GM19372 (cell line): ENCODE results near the gene OLFM2.
"Not testable (repeated sequence)": the region's sequence is repeated elsewhere in the genome, so short reads cannot be mapped to it uniquely, and the experiment has no call there.

ENCODE experiments used
- ATAC-seq: cut with Tn5 transposase; IDR thresholded peaks from one replicate; pipeline ENCODE4 v1.9.1; 2021; ENCODE audit warnings: mild to moderate bottlenecking, low read depth, moderate library complexity; ENCODE audit not compliant: unreplicated experiment

OLFM2 gene

DNA sequence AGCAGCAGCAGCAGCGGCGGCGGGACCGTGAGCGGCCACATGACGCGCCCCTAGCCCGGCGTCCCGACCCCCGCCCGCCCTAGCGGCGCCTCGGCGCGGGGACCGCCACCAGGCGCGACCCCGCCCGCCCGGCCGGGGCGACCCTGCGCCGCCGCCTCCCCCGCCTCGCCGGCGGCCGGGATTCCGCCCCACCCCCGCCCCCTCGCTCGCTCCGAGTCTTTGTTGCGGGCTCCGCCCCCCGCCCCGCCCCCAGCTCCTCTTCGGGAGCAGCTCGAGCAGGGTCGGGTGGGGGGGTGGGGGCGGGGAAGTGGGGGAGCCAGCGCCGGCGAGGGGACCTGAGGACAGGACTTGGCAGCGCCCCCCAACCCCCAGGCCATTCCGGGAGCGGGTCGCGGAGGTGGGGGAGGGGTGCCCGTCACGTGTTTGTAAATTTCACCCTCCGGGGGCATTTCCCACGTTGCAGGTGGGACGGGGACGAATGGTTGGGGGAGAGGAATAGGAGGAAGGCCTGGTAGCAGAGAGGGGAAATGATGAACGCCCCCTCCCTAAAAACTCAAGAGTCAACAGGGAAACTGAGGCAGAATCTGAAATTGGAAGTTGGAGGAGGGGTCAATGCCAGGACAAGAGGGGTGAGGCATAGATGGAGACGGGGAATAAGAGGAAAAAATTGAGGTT is at the start of gene OLFM2:
OLFM2 (minus strand) TSS at position 190 of the 675 bp plus-strand sequence; CDS start at position 41, 149 bp downstream.
- no peak for ATAC-seq

DNA sequence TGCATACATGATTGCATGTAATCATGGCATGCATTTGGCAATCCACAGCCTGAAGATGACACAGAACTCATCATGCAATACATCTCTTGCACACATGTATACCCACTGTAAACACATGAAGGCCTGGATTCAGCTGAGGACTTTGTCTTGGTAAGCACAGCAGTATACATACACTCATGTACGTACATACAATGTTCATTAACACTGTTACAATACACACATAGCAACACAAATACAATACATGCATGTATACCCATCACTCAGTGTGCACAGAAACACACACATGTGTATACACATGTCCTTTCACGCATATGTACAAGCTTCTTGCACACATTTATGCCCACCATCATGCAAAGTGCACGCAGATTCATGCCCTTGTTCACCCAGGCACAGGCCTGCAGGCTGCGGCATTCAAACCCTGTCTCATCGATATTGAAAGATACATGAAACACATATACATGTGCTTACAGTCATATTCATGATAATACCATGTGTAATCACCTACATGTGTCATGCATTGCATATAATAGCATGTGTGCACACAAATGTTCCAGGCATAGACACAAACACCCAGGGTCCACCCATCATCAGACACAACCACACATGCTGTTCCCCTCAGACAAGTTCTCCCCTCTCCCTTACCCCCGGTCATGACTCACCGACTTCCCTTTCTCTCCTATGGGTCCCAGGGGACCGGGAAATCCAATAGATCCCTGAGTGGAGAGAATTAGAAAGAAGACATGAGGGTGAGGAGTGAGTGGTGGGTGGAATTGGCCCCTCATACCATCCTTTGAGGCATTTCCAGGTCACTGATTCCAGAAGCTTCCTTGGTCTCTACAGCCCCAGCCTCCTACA is 45.3 kb upstream of the OLFM2 start:
- ATAC-seq: no peak

DNA sequence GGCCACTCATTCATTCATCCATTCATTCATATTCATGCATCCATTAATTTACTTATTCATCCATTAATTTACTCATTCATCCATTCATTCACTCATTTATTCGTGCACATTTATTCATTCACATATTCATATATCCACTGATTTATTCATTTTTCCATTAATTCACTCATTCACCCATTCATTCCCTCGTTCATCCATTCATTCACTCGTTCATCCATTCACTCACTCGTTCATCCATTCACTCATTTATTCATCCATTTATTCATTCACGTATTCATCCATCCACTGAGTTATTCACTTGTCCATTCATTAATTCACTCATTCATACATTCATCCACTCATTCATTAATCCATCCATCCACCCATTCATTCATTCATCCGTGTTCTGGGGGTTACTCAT is 35.8 kb upstream of the OLFM2 start:
- ATAC-seq: no peak

DNA sequence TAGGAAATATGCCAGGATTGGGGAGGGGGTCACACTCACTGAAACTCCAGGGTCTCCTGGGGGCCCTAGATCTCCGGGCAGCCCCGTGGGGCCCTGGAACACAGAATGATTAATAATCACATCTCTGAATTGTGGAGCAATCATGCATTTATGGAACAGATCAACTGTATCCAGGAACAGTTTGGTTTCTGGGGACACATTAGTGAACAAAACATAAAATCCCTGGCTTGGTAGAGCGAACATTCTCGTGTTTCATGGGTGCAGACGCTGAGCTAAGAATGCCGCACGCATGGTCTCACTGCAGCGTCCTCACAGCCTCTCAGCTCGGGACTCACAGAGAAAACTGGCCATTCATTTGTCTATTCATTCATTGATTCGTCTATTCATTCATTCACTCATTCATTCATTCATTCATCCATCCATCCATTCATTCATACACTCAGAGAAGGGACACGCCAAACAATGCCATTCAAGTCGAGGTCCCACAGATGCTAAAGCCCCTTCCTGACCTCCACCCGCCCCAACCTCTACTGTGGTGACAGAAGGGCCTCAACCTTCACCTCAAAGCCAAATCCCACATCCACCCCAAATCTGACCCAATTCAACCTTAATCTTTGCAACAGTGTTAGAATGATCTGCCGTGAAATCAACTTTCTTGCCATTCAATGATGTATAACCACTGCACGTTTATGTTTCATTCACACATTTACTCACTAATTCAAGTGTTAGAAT is 35.0 kb upstream of the OLFM2 start:
- no peak for ATAC-seq

DNA sequence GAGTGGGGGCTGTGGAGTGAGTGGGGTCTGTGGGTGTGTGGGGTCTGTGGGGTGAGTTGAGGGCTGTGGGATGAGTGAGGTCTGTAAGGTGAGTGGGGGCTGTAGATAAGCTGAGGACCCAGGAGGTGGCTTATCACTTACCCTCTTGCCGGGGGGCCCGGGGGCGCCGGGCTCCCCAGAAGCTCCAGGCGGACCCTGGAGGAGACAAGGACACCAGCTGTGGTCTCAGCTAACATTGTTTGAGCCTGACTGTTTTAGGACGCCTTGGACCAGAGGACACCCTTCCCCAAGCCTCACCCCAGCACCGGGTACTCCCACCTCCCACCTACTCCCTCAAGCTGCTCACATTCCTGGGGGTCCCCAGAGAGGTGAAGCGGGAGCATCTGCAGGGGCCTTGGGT is 34.2 kb upstream of the OLFM2 start:
- no peak for ATAC-seq

DNA sequence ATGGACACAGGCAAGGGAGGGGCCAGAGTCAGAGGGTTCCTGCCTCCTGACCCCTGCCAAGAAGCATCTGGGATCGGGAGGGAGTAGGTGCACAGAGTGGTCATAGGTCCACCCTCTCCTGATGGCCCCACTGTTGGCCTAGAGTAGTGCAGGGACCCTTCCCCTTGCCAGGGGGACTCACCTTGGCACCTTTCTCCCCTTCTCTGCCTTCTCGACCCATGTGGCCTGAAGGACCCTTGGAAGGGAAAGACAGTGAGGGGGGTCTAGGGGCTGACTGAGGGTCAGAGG is 33.3 kb upstream of the OLFM2 start:
- no peak for ATAC-seq

DNA sequence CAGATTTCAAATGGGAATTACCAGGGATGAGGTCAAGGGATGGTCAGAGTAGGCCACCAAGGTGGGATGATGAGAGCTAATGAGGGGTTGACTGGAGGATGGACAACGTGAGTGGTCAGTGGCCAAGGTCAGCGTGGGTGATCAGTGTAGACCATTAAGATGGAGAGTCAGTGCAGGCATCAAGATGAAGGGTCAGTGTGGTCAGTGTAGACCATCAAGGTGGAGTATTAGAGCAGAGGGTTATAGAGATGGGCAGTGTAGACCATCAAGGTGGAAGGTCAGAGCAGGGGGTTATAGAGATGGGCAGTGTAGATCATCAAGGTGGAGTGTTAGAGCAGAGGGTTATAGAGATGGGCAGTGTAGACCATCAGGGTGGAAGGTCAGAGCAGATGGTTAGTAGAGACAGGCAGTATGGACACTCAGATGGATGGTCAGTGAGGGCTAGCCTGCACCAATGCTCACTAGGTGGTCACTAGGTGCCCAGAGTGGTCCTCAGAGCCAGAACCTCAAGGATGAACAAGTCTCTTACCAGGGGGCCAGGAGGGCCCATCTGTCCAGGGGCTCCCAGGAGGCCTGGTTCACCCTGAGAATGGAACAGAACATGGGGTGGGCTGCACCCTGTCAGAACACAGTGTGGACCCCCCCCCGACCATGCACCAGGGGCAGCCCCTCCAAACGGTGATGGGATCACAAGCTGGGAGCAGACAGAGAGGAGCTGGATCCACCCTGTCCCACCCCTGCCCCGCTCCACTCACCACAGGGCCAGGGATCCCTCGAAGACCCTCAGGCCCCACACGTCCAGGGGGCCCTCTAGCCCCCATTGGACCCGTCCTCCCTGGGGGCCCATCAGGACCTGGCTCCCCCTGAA is 32.7 kb upstream of the OLFM2 start:
- no peak for ATAC-seq

DNA sequence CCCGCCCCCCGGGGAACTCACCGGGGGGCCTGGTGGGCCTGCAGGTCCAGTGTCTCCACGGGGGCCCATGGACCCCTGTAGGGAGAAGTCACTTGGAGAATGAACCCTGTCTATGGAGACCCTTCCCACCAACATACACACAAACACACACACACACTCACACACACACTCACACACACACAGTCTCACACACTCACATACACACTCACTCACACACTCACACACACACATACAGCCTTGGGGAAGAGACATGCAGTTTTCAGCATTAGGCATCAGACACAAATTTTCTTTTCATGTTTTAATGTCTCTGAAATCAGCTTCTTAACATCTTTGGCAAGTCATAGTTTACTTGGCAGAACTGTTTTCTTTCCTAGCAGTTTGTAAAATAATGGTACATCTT is 31.0 kb upstream of the OLFM2 start:
- ATAC-seq: no peak

DNA sequence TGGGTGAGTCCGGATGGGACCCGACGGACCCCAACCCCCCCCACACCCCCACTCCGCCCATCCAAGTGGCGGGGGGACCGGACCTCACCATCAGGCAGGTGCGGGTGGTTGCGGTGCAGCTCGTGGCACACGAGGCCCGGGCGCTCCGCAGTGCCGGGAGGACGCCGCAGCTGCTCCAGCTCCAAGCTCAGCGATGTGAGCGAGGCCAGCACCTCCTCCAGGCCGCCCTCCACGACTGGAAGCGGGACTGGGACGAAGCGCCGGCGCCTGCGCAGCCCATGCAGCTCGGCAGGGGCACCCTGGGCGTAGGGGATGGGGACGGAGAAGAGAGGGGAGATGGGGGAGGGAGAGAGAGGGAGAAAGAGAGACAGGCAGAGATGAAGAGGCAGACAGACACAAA is 30.1 kb upstream of the OLFM2 start:
- ATAC-seq: no peak

DNA sequence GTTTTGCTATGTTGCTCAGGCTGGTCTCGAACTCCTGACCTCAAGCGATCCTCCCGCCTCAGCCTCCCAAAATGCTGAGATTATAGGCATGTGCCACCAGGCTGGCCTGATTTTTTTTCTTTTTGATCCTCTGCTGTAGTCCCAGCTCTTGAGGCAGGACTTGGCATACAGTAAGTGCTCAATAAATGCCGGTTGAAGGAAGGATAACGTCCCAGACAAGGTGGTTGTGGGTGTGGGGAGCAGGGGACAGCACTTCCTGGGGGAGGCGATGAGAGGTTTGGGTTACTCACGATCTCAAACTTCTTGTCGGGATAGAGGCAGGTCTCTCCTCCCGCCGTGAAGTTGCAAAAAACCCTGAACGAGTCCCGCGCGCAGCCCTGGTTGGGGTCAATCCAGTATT is 29.7 kb upstream of the OLFM2 start:
- no peak for ATAC-seq

DNA sequence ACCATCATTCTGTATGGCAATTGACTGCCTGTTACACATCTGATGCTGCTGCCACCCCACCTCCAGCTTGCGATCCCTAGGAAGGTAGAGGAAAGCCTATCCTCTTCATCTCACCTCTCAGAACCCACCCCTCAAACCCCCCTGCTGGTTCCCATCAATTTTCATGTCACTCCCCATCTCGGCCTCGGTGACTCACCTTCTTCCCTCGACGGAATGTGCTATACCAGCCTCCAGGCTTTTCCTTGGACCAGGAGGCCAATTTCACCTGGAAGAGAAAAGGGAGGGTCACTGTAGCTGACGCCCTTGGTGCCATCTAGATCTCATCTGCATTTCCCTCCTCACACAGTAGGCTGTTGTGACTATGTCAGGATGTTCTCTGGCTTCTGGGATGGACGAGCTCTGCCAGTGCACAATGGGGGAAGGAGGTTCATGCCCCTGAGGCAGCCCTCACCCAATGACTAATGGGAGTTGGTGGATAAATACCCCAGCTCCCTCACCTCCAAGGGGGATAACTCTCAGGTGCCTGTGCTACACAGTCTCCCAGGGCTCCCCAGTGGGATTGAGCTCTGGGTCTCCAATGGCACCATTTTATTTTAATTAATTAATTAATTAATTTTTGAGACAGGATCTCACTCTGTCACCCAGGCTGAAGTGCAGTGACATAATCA is 26.4 kb upstream of the OLFM2 start:
- no peak for ATAC-seq

DNA sequence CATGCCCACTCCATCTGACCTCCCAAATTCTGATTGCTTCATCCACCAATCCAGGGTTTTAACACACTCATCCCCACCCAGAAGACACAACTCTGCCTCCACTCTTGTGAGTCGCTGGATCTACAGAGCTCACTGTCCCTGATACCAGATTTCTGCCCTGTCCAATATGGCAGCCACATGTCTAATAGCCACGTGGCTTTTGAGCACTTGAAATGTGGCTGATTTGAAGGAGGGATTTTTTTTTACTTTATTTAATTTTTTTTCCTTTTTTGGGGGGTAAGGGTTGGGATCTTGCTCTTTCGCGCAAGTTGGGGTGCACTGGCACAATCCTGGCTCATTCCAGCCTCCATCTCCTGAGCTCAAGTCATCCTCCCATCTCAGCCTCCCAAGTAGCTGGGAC is 24.8 kb upstream of the OLFM2 start:
- ATAC-seq: no peak

DNA sequence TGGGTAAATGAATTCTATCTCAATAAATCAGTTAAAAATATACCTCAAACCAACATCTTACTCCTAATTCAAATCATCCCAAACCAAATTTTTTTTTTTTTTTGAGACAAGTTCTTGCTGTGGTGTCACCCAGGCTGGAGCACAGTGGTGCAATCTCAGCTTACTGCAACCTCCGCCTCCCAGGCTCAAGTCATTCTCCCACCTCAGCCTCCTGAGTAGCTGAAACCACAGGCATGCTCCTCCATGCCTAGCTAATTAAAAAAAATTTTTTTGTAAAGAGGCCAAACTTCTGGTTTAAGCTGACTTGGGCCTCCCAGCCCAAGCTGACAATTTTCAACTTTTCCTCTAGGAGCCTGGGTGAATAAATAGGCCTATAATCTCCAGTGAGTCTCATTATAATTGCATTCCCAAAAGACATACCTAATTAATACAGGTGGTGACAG is 22.1 kb upstream of the OLFM2 start:
- ATAC-seq: no peak

DNA sequence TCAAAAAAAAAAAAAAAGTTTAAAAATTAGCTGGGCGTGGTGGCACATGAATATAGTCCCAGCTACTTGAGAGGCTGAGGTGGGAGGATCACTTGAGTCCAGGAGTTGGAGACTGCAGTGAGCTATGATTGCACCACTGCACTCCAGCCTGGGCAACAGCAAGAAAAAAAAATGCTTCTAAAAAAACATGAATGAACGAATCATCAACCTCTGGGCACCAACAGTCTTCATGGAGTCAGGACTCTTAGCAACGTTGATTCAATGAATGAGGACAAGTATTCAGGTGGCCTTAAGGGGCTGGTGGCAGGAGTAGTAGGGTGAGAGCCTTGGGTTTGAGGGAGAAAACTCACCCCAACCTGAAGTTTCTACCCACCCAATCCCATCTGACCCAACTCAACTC is 20.6 kb upstream of the OLFM2 start:
- ATAC-seq: no peak

DNA sequence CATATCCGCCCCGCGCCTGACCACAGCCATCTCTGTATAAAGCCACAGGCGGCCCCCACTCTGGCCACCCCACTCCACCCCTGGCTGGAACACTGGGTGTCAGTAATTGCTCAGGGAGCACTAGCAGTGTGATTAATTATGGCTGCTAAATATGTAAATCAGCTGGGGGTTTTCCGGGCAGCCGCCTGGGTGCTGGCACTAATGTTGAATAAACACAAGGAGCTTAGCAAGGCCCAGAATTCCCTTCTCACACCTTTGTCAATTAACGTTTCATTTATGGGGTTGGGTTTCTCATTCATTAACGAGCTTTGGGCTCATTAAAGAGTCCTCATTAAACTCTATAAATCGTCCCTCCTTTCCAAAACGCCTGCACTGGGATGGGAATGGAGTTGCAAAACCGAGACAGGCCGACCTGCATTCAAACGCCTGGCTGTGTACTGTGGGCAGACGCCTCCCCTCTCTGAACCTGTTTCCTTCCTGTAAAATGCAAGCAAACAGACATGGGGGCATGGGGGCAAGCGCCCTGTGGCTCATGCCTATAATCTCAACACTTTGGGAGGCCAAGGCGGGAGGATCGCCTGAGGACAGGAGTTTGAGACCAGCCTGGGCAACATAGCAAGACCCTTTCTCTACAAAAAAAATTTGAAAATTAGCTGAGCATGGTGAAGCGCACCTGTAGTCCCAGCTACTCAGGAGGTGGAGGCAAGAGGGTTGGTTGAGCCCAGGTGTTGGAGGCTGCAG is 17.7 kb upstream of the OLFM2 start:
- ATAC-seq: no peak

DNA sequence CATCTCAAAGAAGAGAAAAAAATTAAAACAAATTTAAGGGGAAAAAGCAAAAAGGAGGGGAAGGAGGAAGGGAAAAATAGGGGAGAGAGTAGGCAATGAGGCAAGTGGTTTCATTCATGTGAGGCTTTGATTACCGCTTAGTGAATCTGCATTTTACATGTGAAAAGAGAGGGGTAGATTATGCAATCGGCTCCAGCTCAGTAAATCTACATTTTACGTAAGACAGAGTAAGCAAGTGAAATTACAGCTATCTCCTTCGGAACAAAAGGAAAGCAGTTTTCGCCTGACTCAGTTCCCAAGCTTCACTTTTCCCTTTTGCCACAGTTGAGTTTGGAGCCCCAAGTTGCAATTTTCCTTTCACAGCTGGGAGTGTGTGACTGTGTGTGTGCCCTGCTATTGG is 16.0 kb upstream of the OLFM2 start:
- no peak for ATAC-seq

DNA sequence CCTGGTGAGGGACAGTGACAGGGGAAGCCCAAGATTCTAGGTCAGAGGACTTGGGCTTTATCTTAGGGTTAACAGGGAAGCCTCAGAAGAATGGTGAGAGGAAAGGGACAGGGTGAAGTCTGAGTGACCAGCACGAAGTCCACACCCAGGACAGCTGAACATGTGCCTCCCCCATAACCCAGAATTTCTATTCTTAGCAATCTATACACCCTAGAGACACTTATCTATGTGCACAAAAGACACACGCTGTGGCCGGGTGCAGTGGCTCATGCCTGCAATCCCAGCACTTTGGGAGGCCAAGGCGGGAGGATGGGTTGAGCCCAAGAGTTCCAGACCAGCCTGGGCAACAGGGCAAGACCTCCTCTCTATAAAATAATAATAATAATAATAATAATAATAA is 11.1 kb upstream of the OLFM2 start:
- ATAC-seq: no peak

DNA sequence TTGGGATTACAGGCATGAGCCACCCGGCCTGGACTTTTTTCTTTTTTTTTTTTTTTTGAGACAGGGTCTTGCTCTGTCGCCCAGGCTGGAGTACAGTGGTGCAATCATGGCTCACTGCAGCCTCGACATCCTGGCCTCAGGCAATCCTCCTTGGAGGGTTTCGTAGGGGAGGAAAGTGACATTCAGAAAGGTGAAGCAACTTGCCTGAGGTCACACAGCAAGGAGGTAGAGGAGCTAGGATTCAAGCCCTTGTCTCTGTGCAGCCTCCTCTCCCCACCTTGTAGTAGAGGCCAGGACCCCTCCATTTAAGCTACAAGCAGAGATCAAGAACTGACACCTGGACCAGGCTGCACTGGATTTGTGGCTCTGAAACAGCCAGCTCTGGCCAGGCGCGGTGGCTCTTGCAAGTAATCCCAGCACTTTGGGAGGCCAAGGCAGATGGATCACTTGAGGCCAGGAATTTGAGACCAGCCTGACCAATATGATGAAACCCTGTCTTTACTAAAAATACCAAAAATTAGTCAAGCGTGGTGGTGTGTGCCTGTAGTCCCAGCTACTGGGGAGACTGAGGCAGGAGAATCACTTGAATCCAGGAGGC is 10.3 kb upstream of the OLFM2 start:
- ATAC-seq: not testable (repeated sequence)
